ENCODE results near the gene GBX1.

- TF ChIP-seq CTCF (IDR thresholded peaks at IDR 0.05) (no peak), EP300 (IDR thresholded peaks at IDR 0.05) (no peak), POLR2AphosphoS5 (IDR thresholded peaks at IDR 0.05) (no peak), POLR2A (IDR thresholded peaks at IDR 0.05) (no peak)
Measured at GRCh38 chr7:151213826-151214225, 46.3 kb upstream of the GBX1 start.

Measured in suprapubic skin (tissue), 4 donors.